ENCODE data around the gene ZC3HAV1L.
"Not testable (repeated sequence)": the region's sequence is repeated elsewhere in the genome, so short reads cannot be mapped to it uniquely, and the experiment has no call there.

ZC3HAV1L gene

GRCh38 chr7:139054656-139055055 lies 18.8 kb upstream of the ZC3HAV1L start:
- in situ Hi-C loops (cut with MboI; ENCODE audit: low sequenced_read_pairs), result not testable (repeated sequence)

GRCh38 chr7:139054101-139054500 lies 18.3 kb upstream of the ZC3HAV1L start:
- in situ Hi-C loops (cut with MboI; ENCODE audit: low sequenced_read_pairs), result no loop called here

- in situ Hi-C loops (cut with MboI; ENCODE audit: low sequenced_read_pairs), result no loop called here
Observed at GRCh38 chr7:139051655-139052054, 15.8 kb upstream of the ZC3HAV1L start.

DNA sequence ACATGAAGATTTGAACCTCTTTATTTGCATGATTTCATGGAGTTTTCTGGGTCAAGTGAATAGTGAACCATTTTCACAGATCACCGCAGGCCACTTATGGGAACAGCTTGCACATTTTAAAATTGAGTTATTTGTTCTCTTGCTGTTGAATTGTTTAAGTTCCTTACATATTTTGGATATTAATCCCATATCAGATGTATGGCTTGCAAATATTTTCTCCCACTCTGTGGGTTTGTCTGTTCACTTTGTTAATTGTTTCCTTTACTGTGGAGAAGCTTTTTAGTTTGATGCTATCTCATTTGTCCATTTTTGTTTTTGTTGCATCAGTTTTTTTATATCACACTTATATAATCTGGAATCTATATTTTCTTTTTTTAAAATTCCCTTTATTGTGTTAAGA lies 14.1 kb upstream of the ZC3HAV1L start:
- in situ Hi-C loops (cut with MboI; ENCODE audit: low sequenced_read_pairs), result no loop called here

DNA sequence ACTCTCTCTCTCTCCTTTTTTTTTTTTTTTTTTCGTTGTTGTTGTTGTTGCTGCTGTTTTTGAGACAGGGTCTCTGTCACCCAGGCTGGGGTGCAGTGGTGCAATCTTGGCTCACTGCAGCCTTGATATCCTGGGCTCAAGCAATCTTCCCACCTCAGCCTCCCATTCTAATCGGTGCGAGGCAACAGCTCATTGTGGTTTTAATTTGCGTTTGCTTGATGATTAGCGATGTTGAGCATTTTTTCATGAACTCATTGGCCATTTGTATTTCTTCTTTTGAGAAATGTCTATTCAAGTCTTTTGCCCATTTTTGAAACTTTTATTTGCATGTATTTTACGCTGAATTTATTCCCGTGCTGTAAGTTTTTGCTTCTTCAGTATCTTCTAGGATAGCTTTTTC lies 13.3 kb upstream of the ZC3HAV1L start:
- in situ Hi-C loops (cut with MboI; ENCODE audit: low sequenced_read_pairs), result no loop called here

GRCh38 chr7:139047970-139048369 lies 12.1 kb upstream of the ZC3HAV1L start:
- in situ Hi-C loops (cut with MboI; ENCODE audit: low sequenced_read_pairs), result no loop called here

GRCh38 chr7:139046143-139046542 lies 10.3 kb upstream of the ZC3HAV1L start:
- in situ Hi-C loops (cut with MboI; ENCODE audit: low sequenced_read_pairs), result no loop called here

DNA sequence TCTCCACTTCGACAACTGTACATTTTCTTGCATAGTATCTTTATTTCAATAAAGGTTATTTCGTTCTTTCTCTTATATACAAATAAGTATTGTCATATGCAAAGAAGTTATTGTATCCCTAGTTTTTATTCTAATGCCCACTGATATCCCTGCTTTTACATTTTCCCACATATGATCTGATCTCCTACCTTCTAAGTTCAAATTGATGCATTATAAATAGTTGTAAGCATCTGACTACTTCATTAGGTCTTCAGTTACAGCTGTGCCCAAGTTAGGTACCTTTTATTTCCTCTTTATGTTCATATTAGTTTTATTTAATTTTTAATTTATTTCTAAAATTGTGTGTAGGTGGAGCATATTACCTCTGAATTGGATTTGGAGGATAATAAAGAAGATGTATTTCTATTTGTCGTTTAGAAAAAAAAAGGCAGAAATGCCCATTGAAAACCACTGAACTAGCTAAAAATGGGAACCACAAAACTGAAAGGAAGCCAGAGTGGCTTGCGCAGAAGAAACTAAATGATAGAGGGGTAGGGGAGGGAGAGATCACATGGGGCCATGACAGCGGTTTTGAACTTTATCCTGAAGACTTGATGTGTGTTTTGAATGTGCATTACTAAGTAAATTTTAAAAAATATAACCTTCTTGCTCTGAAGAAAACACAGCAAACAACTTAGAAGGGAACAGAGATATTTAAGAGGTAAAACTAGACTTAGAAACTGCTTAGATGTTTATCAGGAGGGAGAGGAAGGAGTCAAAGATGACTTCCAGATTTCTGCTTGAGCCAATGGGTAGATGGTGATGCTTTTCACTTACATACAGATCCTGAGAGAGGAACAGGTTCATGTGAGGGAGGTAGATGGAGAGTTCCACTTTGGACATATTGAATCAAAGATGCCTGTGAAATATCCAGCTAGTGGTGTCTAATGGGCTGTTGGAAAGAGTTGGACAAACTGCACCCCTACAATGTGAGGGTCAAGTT lies 9.3 kb upstream of the ZC3HAV1L start:
- in situ Hi-C loops (cut with MboI; ENCODE audit: low sequenced_read_pairs), result no loop called here

GRCh38 chr7:139043823-139044812 lies 8.3 kb upstream of the ZC3HAV1L start:
- in situ Hi-C loops (cut with MboI; ENCODE audit: low sequenced_read_pairs), result no loop called here

DNA sequence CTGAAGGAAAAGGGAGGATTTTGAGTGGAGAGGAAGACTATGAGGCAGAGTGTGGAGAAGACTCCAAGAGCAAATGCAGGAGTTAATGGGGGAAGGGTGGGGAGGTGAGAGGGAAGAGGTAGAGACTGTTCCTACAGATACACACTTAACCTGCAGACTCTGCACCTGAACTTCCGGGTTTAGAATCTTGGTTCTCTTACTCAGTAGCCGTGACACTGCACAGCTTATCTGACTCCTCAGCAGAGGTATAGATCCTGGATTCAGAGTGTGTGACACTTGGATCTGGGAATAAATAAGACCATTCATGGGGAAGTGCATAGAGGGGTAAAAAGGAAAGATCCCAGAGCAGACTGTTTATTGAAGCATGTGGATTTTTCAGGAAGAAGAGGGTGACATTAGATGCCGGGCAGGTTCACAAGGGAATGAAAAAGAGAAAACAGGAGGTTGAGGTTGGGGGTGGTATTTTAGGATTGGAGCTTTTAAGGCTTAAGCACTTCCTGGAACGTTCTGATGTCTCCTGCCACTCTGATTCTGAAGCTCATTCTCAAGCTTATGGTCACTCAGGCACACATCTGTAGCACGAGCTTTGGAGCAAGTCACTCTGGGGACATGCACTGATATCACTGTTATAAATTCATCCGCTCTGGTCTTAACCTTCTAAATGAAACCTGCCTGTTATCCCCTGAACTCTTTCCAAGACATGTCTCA lies 5.7 kb upstream of the ZC3HAV1L start:
- in situ Hi-C loops (cut with MboI; ENCODE audit: low sequenced_read_pairs), result no loop called here

DNA sequence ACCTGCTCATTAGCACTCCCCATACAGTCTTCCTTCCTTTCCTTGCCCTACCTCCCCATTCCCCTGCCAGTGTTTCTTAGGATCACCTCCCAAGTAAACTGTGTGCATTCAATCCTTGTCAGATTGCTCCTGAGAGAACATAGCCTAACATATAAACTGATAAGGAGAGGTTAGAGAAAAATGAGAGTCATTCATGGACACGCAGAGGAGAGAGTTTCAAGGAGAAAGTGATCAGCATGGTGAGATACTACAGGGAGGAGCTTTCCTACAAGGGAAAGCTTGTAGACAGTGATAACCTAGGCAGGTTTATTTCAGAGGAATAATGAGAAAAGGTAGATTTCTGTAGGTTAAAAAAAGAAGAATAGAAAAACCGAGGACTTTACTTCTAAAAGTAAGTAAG lies 2.8 kb upstream of the ZC3HAV1L start:
- in situ Hi-C loops (cut with MboI; ENCODE audit: low sequenced_read_pairs), result no loop called here

DNA sequence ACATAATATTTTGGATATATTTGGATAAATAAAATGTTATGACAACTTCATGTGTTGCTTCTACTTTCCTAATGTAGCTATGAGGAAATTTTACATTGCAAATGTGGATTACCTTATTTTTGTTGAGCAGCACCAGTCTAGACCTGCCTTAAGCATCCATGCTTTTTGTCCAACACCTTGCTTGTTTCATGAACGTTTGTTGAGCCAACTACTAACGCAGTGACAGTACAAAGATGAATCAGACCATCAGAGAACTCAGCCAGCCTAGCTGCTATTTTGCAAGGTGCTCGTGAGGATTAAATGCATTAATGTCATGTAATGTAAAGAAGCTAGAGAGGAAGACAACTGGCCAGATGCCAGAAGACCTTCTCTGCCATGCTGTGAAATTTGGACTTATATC lies 1.1 kb upstream of the ZC3HAV1L start:
- in situ Hi-C loops (cut with MboI; ENCODE audit: low sequenced_read_pairs), result no loop called here

GRCh38 chr7:139034855-139035585 lies 822 bp downstream of the ZC3HAV1L start:
- in situ Hi-C loops (cut with MboI; ENCODE audit: low sequenced_read_pairs), result no loop called here

- in situ Hi-C loops (cut with MboI; ENCODE audit: low sequenced_read_pairs), result no loop called here
Observed at GRCh38 chr7:139034336-139034735, 1.5 kb downstream of the ZC3HAV1L start.

GRCh38 chr7:139033346-139034114 lies 2.3 kb downstream of the ZC3HAV1L start:
- in situ Hi-C loops (cut with MboI; ENCODE audit: low sequenced_read_pairs), result no loop called here

DNA sequence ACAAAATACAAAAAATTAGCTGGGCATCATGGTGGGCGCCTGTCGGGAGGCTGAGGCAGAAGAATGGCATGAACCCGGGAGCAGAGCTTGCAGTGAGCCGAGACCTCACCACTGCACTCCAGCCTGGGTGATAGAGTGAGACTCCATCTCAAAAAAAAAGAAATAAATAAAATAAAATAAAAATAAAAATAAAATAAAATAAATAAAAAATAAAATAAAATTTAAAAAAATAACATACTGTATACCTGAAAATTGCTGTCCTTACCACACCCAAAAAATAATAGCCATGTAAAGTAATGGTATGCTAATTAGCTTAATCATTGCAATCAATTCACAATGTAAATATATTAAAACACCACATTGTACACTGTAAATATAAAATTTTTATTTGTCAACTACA lies 3.4 kb downstream of the ZC3HAV1L start:
- in situ Hi-C loops (cut with MboI; ENCODE audit: low sequenced_read_pairs), result no loop called here

DNA sequence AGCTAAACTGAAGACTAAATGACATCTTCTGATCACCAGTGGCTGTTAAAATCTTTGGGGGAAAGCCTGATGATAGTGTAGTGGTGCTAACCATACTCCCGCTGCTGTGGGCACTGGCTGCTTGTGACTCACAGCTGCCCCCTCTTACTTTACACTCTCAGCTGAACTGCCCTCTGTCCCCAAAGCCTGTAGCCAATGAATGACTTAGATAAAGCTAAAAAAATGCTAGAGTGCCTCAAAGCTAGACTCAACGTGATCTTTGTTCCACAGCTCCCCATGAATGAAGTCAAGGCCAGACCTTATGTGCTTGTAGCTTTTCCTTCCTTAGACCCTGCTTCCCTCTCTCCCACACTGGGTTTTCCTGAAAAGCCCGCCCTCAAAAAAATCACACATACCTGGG lies 6.5 kb downstream of the ZC3HAV1L start:
- in situ Hi-C loops (cut with MboI; ENCODE audit: low sequenced_read_pairs), result no loop called here

GRCh38 chr7:139026551-139026950 lies 9.3 kb downstream of the ZC3HAV1L start:
- in situ Hi-C loops (cut with MboI; ENCODE audit: low sequenced_read_pairs), result no loop called here

DNA sequence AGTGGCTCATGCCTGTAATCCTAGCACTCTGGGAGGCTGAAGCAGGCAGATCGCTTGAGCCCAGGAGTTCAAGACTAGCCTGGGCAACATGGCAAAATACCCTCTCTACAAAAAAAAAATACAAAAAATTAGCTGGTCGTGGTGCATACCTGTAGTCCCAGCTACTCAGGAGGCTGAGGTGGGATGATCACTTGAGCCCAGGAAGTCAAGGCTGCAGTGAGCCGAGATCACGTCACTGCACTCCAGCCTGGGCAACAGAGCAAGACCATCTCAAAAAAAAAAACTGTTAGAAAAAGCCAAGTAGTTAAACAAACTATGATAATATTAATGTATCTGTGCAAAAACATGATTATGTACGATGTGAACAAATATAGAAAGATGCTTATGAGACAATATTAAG lies 10.0 kb downstream of the ZC3HAV1L start:
- in situ Hi-C loops (cut with MboI; ENCODE audit: low sequenced_read_pairs), result not testable (repeated sequence)

All from hTERT RPE-1 (cell line).